ENCODE measurements around the gene BRPF1.

BRPF1 gene

DNA sequence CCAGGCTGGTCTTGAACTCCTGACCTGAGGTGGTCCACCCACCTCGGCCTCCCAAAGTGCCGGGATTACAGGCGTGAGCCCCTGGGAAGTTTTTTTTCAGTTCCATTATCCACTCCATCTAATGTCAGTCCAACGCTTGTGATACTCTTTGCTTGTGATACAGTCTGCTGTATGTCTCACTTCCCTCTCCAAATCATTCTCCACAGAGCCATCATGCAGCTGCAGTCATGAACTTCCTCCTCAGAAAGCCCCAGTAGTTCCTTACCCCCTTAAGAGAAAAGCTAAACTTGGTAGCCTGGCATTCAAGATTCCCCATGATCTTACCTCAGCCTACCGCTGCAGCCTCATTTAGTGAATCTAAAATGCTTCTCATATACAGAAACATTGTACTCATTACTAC lies 63.7 kb downstream of the BRPF1 start:
- peaks cover 50% of the 10 kb centered on the region for H3K36me3 ChIP-seq (ENCODE audit: insufficient read depth, low read length)
- no peak overlapping the region for H3K4me3 ChIP-seq (ENCODE audit: low read length)
- no peak overlapping the region for H2AFZ ChIP-seq (ENCODE audit: low read depth, low read length)
- no peaks in the 10 kb centered on the region for H3K9me3 ChIP-seq (ENCODE audit: low read length)
- H3K27me3 ChIP-seq (ENCODE audit: insufficient read depth, low read length) = no peaks in the 10 kb centered on the region
- H3K4me1 ChIP-seq (ENCODE audit: insufficient read depth, low read length) = peaks cover 15% of the 10 kb centered on the region

DNA sequence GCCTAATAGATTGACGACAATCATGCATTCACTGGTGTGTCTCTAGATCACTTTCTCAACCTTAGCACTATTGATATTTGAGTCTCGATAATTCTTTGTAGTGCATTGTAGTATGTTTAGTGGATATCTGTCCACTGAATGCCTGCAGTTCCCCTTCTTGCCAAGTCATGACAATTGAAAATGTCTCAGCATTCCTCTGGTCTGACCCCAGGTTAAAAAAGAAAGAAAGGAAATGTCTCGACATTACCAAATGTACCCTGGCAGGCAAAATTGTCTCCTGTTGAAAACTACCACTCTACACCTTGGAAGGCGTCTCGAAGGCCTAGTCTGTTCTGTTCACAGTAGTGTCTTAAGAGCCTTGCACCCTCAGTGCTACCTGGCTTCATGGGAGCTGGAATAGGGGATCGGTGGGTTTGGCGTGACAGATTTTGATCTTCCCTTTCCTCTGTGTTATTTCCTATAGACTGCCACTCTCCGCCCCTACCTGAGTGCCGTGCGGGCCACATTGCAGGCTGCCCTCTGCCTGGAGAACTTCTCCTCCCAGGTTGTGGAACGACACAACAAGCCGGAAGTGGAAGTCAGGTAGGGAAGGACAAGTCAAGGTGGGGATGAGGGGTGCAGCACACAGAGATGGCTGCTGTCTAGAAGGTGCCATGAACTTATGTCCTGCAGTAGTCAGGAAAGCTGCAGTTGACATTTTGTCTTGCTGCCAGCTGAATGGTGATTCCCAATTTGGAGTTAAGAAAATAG lies 65.8 kb downstream of the BRPF1 start:
- Histone ChIP-seq H3K27me3 (ENCODE audit: insufficient read depth, low read length) (no peaks in the 10 kb centered on the region), H3K4me1 (ENCODE audit: insufficient read depth, low read length) (peaks cover 8% of the 10 kb centered on the region), H3K4me3 (ENCODE audit: low read length) (no peak overlapping the region), H2AFZ (ENCODE audit: low read depth, low read length) (no peak overlapping the region), H3K36me3 (ENCODE audit: insufficient read depth, low read length) (peaks cover 54% of the 10 kb centered on the region), H3K9me3 (ENCODE audit: low read length) (no peaks in the 10 kb centered on the region)

Measured in neuron (in vitro differentiated cells).